HG02571 (cell line): ENCODE data around the gene MAPKAPK3.

ENCODE experiments used
- ATAC-seq: cut with Tn5 transposase; IDR thresholded peaks from one replicate; pipeline ENCODE4 v1.9.1; 2021; ENCODE audit warnings: mild to moderate bottlenecking, moderate library complexity; ENCODE audit not compliant: unreplicated experiment

Gene MAPKAPK3

GRCh38 chr3:50625231-50626182 lies 8.6 kb downstream of the MAPKAPK3 start:
- no peak for ATAC-seq

GRCh38 chr3:50626401-50626800 lies 9.4 kb downstream of the MAPKAPK3 start:
- ATAC-seq: no peak

GRCh38 chr3:50627407-50628051 lies 10.6 kb downstream of the MAPKAPK3 start:
- ATAC-seq: no peak

- ATAC-seq: no peak
Observed at GRCh38 chr3:50628601-50629000, 11.7 kb downstream of the MAPKAPK3 start.

- ATAC-seq: no peak
Observed at GRCh38 chr3:50630394-50630793, 13.4 kb downstream of the MAPKAPK3 start.

- no peak for ATAC-seq
Observed at GRCh38 chr3:50630877-50631276, 13.9 kb downstream of the MAPKAPK3 start.

GRCh38 chr3:50632450-50632849 lies 15.5 kb downstream of the MAPKAPK3 start:
- ATAC-seq: no peak

GRCh38 chr3:50633230-50633790 lies 16.4 kb downstream of the MAPKAPK3 start:
- ATAC-seq: no peak

- ATAC-seq: no peak
Observed at GRCh38 chr3:50635066-50635465, 18.1 kb downstream of the MAPKAPK3 start.

- no peak for ATAC-seq
Observed at GRCh38 chr3:50637011-50637410, 20.1 kb downstream of the MAPKAPK3 start.

GRCh38 chr3:50637945-50638344 lies 21.0 kb downstream of the MAPKAPK3 start:
- no peak for ATAC-seq

GRCh38 chr3:50639055-50639494 lies 22.1 kb downstream of the MAPKAPK3 start:
- ATAC-seq: no peak

- ATAC-seq: no peak
Observed at GRCh38 chr3:50642382-50642781, 25.4 kb downstream of the MAPKAPK3 start.

GRCh38 chr3:50644561-50644960 lies 27.6 kb downstream of the MAPKAPK3 start:
- ATAC-seq: no peak

- ATAC-seq: no peak
Observed at GRCh38 chr3:50645378-50645777, 28.4 kb downstream of the MAPKAPK3 start.

GRCh38 chr3:50648313-50648712 lies 31.4 kb downstream of the MAPKAPK3 start:
- ATAC-seq: no peak

- no peak for ATAC-seq
Observed at GRCh38 chr3:50648944-50649343, 32.0 kb downstream of the MAPKAPK3 start.

GRCh38 chr3:50649451-50649931 lies 32.5 kb downstream of the MAPKAPK3 start:
- no peak for ATAC-seq

GRCh38 chr3:50650018-50650417 lies 33.1 kb downstream of the MAPKAPK3 start:
- ATAC-seq: no peak

GRCh38 chr3:50651445-50651844 lies 34.5 kb downstream of the MAPKAPK3 start:
- no peak for ATAC-seq

GRCh38 chr3:50651920-50652529 lies 35.1 kb downstream of the MAPKAPK3 start:
- no peak for ATAC-seq
